ENCODE measurements around the gene UFC1. TPM values are rescaled to one million over a fixed set of nuclear protein-coding genes. Genes with fewer than 3 reads are reported as not detected.

The UFC1 gene
- total and polyA plus RNA-seq, 2 donors: 82.4 to 119 TPM

Small RNAs within 50 kb of the gene (small RNA-seq; reads per million reads assigned to genes)
- gene RF01225: not detected

Other genes with a start within 250 kb of the UFC1 start
- gene ITLN2, start 199.2 kb upstream of the UFC1 start, total RNA-seq: not detected
- 0.37 TPM for gene ITLN2, start 199.2 kb upstream of the UFC1 start, polyA plus RNA-seq
- gene F11R, start 132.8 kb upstream of the UFC1 start, total RNA-seq: 35.2 TPM
- gene F11R, start 132.8 kb upstream of the UFC1 start, polyA plus RNA-seq: 23.4 TPM
- 23.1 TPM for gene TSTD1, start 115.0 kb upstream of the UFC1 start, total RNA-seq
- 36.7 TPM for gene TSTD1, start 115.0 kb upstream of the UFC1 start, polyA plus RNA-seq
- gene USF1, start 108.0 kb upstream of the UFC1 start, total RNA-seq: 46.7 TPM
- 55.9 TPM for gene USF1, start 108.0 kb upstream of the UFC1 start, polyA plus RNA-seq
- gene ARHGAP30, start 84.1 kb upstream of the UFC1 start, total RNA-seq: 2.9 TPM
- gene ARHGAP30, start 84.1 kb upstream of the UFC1 start, polyA plus RNA-seq: 5.1 TPM
- gene NECTIN4, start 64.4 kb upstream of the UFC1 start, total RNA-seq: 12.2 TPM
- gene NECTIN4, start 64.4 kb upstream of the UFC1 start, polyA plus RNA-seq: 5.0 TPM
- gene KLHDC9, start 55.6 kb upstream of the UFC1 start, total RNA-seq: 1.3 TPM
- gene KLHDC9, start 55.6 kb upstream of the UFC1 start, polyA plus RNA-seq: 8.4 TPM
- gene PFDN2, start 35.9 kb upstream of the UFC1 start, total RNA-seq: 9.8 TPM
- 108 TPM for gene PFDN2, start 35.9 kb upstream of the UFC1 start, polyA plus RNA-seq
- gene NIT1, start 35.9 kb upstream of the UFC1 start, total RNA-seq: 18.9 TPM
- 49.5 TPM for gene NIT1, start 35.9 kb upstream of the UFC1 start, polyA plus RNA-seq
- 16.9 TPM for gene DEDD, start 21.3 kb upstream of the UFC1 start, total RNA-seq
- 43.0 TPM for gene DEDD, start 21.3 kb upstream of the UFC1 start, polyA plus RNA-seq
- gene USP21, start 5.5 kb downstream of the UFC1 start, total RNA-seq: 12.5 TPM
- 28.4 TPM for gene USP21, start 5.5 kb downstream of the UFC1 start, polyA plus RNA-seq
- gene PPOX, start 12.4 kb downstream of the UFC1 start, total RNA-seq: 13.9 TPM
- 25.9 TPM for gene PPOX, start 12.4 kb downstream of the UFC1 start, polyA plus RNA-seq
- 15.3 TPM for gene B4GALT3, start 23.5 kb downstream of the UFC1 start, total RNA-seq
- 21.5 TPM for gene B4GALT3, start 23.5 kb downstream of the UFC1 start, polyA plus RNA-seq
- 4.4 TPM for gene ADAMTS4, start 45.1 kb downstream of the UFC1 start, total RNA-seq
- 19.6 TPM for gene ADAMTS4, start 45.1 kb downstream of the UFC1 start, polyA plus RNA-seq
- gene NDUFS2, start 48.4 kb downstream of the UFC1 start, total RNA-seq: 71.9 TPM
- 100 TPM for gene NDUFS2, start 48.4 kb downstream of the UFC1 start, polyA plus RNA-seq
- gene FCER1G, start 61.3 kb downstream of the UFC1 start, total RNA-seq: 15.9 TPM
- gene FCER1G, start 61.3 kb downstream of the UFC1 start, polyA plus RNA-seq: 161 TPM
- gene APOA2, start 69.7 kb downstream of the UFC1 start, total RNA-seq: not detected
- gene APOA2, start 69.7 kb downstream of the UFC1 start, polyA plus RNA-seq: 5.4 TPM
- 6.0 TPM for gene TOMM40L, start 72.1 kb downstream of the UFC1 start, total RNA-seq
- 14.3 TPM for gene TOMM40L, start 72.1 kb downstream of the UFC1 start, polyA plus RNA-seq
- gene NR1I3, start 84.2 kb downstream of the UFC1 start, total RNA-seq: not detected
- gene NR1I3, start 84.2 kb downstream of the UFC1 start, polyA plus RNA-seq: 0.27 TPM
- 22.8 TPM for gene PCP4L1, start 104.8 kb downstream of the UFC1 start, total RNA-seq
- gene PCP4L1, start 104.8 kb downstream of the UFC1 start, polyA plus RNA-seq: 39.2 TPM
- gene MPZ, start 156.0 kb downstream of the UFC1 start, total RNA-seq: 27.1 TPM
- 10.2 TPM for gene MPZ, start 156.0 kb downstream of the UFC1 start, polyA plus RNA-seq
- 29.4 TPM for gene SDHC, start 160.4 kb downstream of the UFC1 start, total RNA-seq
- gene SDHC, start 160.4 kb downstream of the UFC1 start, polyA plus RNA-seq: 160 TPM
- gene CFAP126, start 213.9 kb downstream of the UFC1 start, total RNA-seq: not detected
- gene CFAP126, start 213.9 kb downstream of the UFC1 start, polyA plus RNA-seq: not detected

Data from urinary bladder (tissue), 2 donors.